Hepatocyte (in vitro differentiated cells): ENCODE data around the gene ACOX3. TPM values are rescaled to one million over a fixed set of nuclear protein-coding genes. Genes with fewer than 3 reads are reported as not detected.
"Not testable (repeated sequence)": the region's sequence is repeated elsewhere in the genome, so short reads cannot be mapped to it uniquely, and the experiment has no call there.

Experiments used
- DNase-seq: peaks from one replicate; pipeline ENCODE4 v3.0.0-alpha.2; 2016; ENCODE audit warnings: low spot score
- H2AFZ ChIP-seq: fragments of 200-600 bp; sonication (generic); 2 replicates; pipeline ENCODE4 v1.6.0; 2016; ENCODE audit warnings: antibody characterized with exemption, mild to moderate bottlenecking
- H3K27ac ChIP-seq: fragments of 200-600 bp; sonication (generic); 2 replicates; pipeline ENCODE4 v1.5.1; 2016; ENCODE audit warnings: mild to moderate bottlenecking
- H3K27me3 ChIP-seq: fragments of 200-600 bp; sonication (generic); 2 replicates; pipeline ENCODE4 v1.6.1; 2016
- H3K36me3 ChIP-seq: fragments of 200-600 bp; sonication (generic); replicated peaks from 2 replicates; pipeline ENCODE4 v1.5.1; 2016; ENCODE audit warnings: low read depth; ENCODE audit not compliant: insufficient read depth
- H3K4me1 ChIP-seq: fragments of 200-600 bp; sonication (generic); 2 replicates; pipeline ENCODE4 v1.5.1; 2016; ENCODE audit warnings: mild to moderate bottlenecking, moderate library complexity; ENCODE audit not compliant: insufficient read depth
- H3K4me2 ChIP-seq: fragments of 200-600 bp; sonication (generic); 2 replicates; pipeline ENCODE4 v1.6.0; 2016
- H3K4me3 ChIP-seq: fragments of 200-600 bp; sonication (generic); 2 replicates; pipeline ENCODE4 v1.5.1; 2016; ENCODE audit warnings: mild to moderate bottlenecking
- H3K79me2 ChIP-seq: fragments of 200-600 bp; sonication (generic); 2 replicates; pipeline ENCODE4 v1.6.0; 2017; ENCODE audit warnings: mild to moderate bottlenecking
- H3K9me2 ChIP-seq: fragments of 200-600 bp; sonication (generic); replicated peaks from 2 replicates; pipeline ENCODE4 v1.6.0; 2017; ENCODE audit warnings: mild to moderate bottlenecking; ENCODE audit not compliant: insufficient read depth
- H3K9me3 ChIP-seq: fragments of 200-600 bp; sonication (generic); 2 replicates; pipeline ENCODE4 v1.5.1; 2016; ENCODE audit warnings: low read depth, mild to moderate bottlenecking
- H4K20me1 ChIP-seq: fragments of 200-600 bp; sonication (generic); 2 replicates; pipeline ENCODE4 v1.6.0; 2016; ENCODE audit warnings: mild to moderate bottlenecking; ENCODE audit not compliant: insufficient read depth, poor library complexity, severe bottlenecking
- CTCF ChIP-seq: fragments of 200-600 bp; sonication (generic); IDR thresholded peaks from 2 replicates; pipeline ENCODE4 v1.5.1; 2016; ENCODE audit warnings: antibody characterized with exemption, mild to moderate bottlenecking; ENCODE audit not compliant: poor library complexity
- EZH2 ChIP-seq: fragments of 200-600 bp; sonication (generic); IDR thresholded peaks from 2 replicates; pipeline ENCODE4 v1.6.1; 2016; ENCODE audit warnings: antibody characterized with exemption, mild to moderate bottlenecking, borderline replicate concordance
- EZH2phosphoT487 ChIP-seq: fragments of 200-600 bp; sonication (generic); IDR thresholded peaks from one replicate; pipeline ENCODE4 v1.6.1; 2018; ENCODE audit warnings: antibody characterized with exemption, mild to moderate bottlenecking, low read depth, moderate library complexity; ENCODE audit not compliant: unreplicated experiment, severe bottlenecking
- WGBS: methylation state at CpG from one replicate; pipeline ENCODE4 v1.1.6; 2016; ENCODE audit warnings: low lambda C conversion rate; ENCODE audit errors: missing lambda C conversion rate; 5-methylcytosine and 5-hydroxymethylcytosine counted together
- polyA plus RNA-seq: library from polyadenylated mRNA; unstranded; fragments of >200 nt; fragmentation: Nextera tagmentation; extraction: Ambion mirVana; gene quantifications from 2 replicates; pipeline ENCODE4 v1.2.1, GENCODE V29; 2016
- total RNA-seq: library from RNA; depleted of rRNA; stranded (reverse); fragments of >200 nt; gene quantifications from 2 replicates; pipeline ENCODE4 v1.2.3, GENCODE V29; 2014

ACOX3 gene
- total and polyA plus RNA-seq, 2 experiments from 2014 or later, result 17.6 to 22.5 TPM

GRCh38 chr4:8342651-8343261 is 97.8 kb downstream of the ACOX3 start:
- no peaks in the 10 kb centered on the region for H3K9me2 ChIP-seq
- no peak overlapping the region for H2AFZ ChIP-seq
- DNase-seq, result no peak
- H3K36me3 ChIP-seq, result no peaks in the 10 kb centered on the region
- no peaks in the 10 kb centered on the region for H3K79me2 ChIP-seq
- no peak overlapping the region for H3K4me3 ChIP-seq
- no peaks in the 10 kb centered on the region for H3K9me3 ChIP-seq
- no peak overlapping the region for H3K27ac ChIP-seq
- H3K27me3 ChIP-seq, result peaks cover 3% of the 10 kb centered on the region
- 84% methylated on average over 15 of the region's 16 CpGs for WGBS
- TF ChIP-seq EZH2phosphoT487, result no peak
- no peak for TF ChIP-seq EZH2
- no peak for TF ChIP-seq CTCF
- no peaks in the 10 kb centered on the region for H4K20me1 ChIP-seq
- no peak overlapping the region for H3K4me2 ChIP-seq
- no peaks in the 10 kb centered on the region for H3K4me1 ChIP-seq

GRCh38 chr4:8341691-8342090 is 98.8 kb downstream of the ACOX3 start:
- Histone ChIP-seq H3K4me3 (no peak overlapping the region), H4K20me1 (no peaks in the 10 kb centered on the region), H3K9me2 (no peaks in the 10 kb centered on the region), H3K36me3 (no peaks in the 10 kb centered on the region), H3K9me3 (no peaks in the 10 kb centered on the region), H3K79me2 (no peaks in the 10 kb centered on the region), H3K27ac (no peak overlapping the region), H3K27me3 (peaks cover 3% of the 10 kb centered on the region), H2AFZ (no peak overlapping the region), H3K4me2 (no peak overlapping the region), H3K4me1 (no peaks in the 10 kb centered on the region)
- WGBS, result 91% methylated on average over 10 of the region's 10 CpGs
- TF ChIP-seq CTCF, result no peak
- TF ChIP-seq EZH2phosphoT487, result no peak
- TF ChIP-seq EZH2, result no peak
- no peak for DNase-seq

DNA sequence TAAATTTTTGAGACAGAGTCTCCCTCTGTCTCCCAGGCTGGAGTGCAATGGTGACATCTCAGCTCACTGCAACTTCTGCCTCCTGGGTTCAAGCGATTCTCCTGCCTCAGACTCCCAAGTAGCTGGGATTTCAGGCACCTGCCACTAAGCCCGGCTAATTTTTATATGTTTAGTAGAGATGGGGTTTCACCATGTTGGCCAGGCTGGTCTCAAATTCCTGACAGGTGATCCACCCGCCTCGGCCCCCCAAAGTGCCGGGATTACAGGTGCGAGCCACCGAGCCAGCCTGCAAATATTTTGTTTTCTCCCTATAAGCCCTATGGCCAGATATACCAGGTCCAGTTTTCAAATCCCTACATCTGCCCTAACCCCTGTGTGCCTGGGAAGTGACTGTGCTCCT is 99.2 kb downstream of the ACOX3 start:
- not testable (repeated sequence) for H3K9me3 ChIP-seq
- whole genome bisulfite sequencing, result 81% methylated on average over 7 of the region's 7 CpGs

DNA sequence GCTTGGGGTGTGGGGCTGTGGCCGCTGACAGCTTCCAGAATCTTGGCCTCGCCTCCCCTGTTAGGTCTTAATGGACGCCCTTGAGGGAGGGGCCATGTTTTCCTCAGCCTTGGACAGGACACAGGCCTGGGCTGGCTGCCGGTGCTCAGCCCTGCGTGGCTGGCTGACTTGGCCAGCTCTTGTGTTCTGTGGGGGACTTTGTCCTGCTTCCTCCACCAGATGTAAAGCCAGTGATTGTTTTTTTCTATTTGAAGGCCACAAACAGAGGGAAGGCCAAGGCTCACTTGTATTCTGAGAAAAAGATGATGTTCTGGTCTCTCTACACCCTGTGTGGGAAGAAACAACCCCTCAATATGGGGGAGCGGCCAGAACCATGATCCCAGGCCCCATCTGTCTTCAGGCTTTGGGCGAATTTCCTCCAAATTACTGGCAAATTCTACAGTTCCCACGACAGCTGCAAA is 99.7 kb downstream of the ACOX3 start:
- no peaks in the 10 kb centered on the region for H3K79me2 ChIP-seq
- no peak overlapping the region for H3K27ac ChIP-seq
- DNase-seq, result no peak
- no peaks in the 10 kb centered on the region for H3K9me3 ChIP-seq
- peaks cover 3% of the 10 kb centered on the region for H3K27me3 ChIP-seq
- H3K4me2 ChIP-seq, result no peak overlapping the region
- 74% methylated on average over 8 of the region's 8 CpGs for WGBS
- H3K4me3 ChIP-seq, result no peak overlapping the region
- no peaks in the 10 kb centered on the region for H3K9me2 ChIP-seq
- no peaks in the 10 kb centered on the region for H3K36me3 ChIP-seq
- H2AFZ ChIP-seq, result no peak overlapping the region
- TF ChIP-seq CTCF, result no peak
- no peaks in the 10 kb centered on the region for H4K20me1 ChIP-seq
- H3K4me1 ChIP-seq, result no peaks in the 10 kb centered on the region

More for the DNA sequence above, 99.2 kb downstream of the ACOX3 start:
- not testable (repeated sequence) for H3K4me2 ChIP-seq, H2AFZ ChIP-seq, H3K9me2 ChIP-seq, H3K4me1 ChIP-seq, H3K36me3 ChIP-seq, DNase-seq, H3K27me3 ChIP-seq, H3K4me3 ChIP-seq, H3K79me2 ChIP-seq, H3K27ac ChIP-seq, H4K20me1 ChIP-seq
